NCI-H1048 (cell line): ENCODE measurements around the gene TMEM219.
"Not testable (repeated sequence)": the region's sequence is repeated elsewhere in the genome, so short reads cannot be mapped to it uniquely, and the experiment has no call there.

Experiments
- DNase-seq: peaks from one replicate; lab custom pipeline; 2025; lab: John Stamatoyannopoulos, UW

The TMEM219 gene

GRCh38 chr16:30011714-30012504, 50.0 kb downstream of the TMEM219 start:
- DNase-seq = no peak

GRCh38 chr16:30012598-30012997, 50.7 kb downstream of the TMEM219 start:
- not testable (repeated sequence) for DNase-seq

- DNase-seq = not testable (repeated sequence)
These were observed 53.6 kb downstream of the TMEM219 start for GRCh38 chr16:30015450-30015849.

DNA sequence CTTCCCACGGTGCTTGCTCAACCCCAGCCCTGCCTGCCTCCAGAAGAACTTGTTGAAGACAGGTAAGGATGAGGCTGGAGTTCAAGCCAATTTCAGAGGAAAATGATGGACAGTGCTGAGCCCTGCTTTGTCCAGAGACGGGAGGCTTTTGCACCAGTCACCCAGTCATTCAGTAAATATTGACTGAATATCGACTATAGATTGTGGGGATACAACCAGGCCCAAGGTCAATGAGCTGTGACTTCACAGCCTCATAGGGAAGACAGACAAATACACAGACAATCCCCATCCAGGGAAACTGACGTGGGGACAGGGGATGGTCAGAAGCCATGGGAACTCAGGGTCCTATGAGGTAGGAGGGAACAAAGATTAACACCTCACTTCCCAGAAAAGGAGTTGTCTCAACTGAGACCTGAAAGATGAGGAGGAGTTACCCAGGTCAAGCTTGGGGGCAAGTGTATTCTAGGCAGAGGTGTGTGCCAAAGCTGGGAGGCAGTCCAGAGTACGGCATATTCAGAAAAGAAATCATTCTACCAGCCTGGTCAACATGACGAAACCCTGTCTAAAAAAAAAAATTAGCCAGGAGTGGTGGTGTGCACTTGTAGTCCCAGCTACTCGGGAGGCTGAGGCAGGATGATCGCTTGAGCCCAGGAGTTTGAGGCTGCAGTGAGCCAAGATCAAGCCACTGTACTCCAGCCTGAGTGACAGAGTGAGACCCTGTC, 54.8 kb downstream of the TMEM219 start:
- no peak for DNase-seq

DNA sequence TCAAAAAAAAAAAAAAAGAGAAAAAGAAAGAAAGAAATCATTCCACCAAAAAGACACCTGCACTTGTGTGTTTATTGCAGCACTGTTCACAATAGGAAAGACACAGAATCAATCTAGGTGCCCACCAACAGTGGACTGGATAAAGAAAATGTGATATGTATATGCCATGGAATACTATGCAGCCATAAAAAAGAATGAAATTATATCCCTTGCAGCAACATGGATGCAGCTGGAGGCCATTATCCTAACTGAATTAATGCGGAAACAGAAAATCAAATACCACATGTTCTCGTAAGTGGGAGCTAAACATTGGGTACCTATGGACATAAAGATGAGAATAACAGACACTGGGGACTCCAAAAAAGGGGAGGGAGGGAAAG, 55.4 kb downstream of the TMEM219 start:
- no peak for DNase-seq

- DNase-seq = not testable (repeated sequence)
These were observed 56.1 kb downstream of the TMEM219 start for GRCh38 chr16:30017937-30018336.

DNA sequence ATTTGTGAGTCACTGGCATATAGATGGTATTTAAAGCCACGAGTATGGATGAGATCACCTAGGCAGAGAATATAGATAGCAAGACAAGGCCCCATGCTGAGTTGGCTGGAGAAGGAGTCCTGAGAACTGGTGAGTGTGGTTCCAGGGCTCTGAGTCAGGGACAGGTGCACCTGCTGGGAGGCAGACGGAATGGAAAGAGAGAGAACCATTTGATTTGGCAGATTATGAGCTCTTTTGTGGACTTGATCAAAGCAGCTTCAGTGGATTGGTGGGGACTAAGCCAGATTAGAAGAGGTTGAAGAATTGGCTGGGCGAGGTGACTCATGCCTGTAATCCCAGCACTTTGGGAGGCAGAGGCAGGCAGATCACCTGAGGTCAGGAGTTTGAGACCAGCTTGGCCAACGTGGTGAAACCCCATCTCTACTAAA, 56.9 kb downstream of the TMEM219 start:
- no peak for DNase-seq
